HG03064 (cell line): ENCODE results near the gene F5.

ENCODE experiments used
- ATAC-seq: cut with Tn5 transposase; IDR thresholded peaks from one replicate; pipeline ENCODE4 v1.9.1; 2021; ENCODE audit warnings: low read depth; ENCODE audit not compliant: unreplicated experiment

Gene F5

GRCh38 chr1:169586395-169587255 lies at the start of gene F5:
F5 (minus strand) TSS chr1:169586481; CDS start chr1:169586386, 95 bp downstream.
- ATAC-seq, result peak; percentile 97

GRCh38 chr1:169634877-169635276 lies 48.6 kb upstream of the F5 start:
- no peak for ATAC-seq

- ATAC-seq, result no peak
These were observed 47.9 kb upstream of the F5 start for GRCh38 chr1:169634145-169634544.

GRCh38 chr1:169631249-169631648 lies 45.0 kb upstream of the F5 start:
- no peak for ATAC-seq

- no peak for ATAC-seq
These were observed 43.7 kb upstream of the F5 start, which contains the start of gene SELP for GRCh38 chr1:169630006-169630405. SELP (minus strand) TSS chr1:169630124; CDS start chr1:169630074, 50 bp downstream.

- no peak for ATAC-seq
These were observed 38.6 kb upstream of the F5 start for GRCh38 chr1:169624912-169625311.

- no peak for ATAC-seq
These were observed 37.8 kb upstream of the F5 start for GRCh38 chr1:169624122-169624521.

- ATAC-seq, result no peak
These were observed 37.0 kb upstream of the F5 start for GRCh38 chr1:169623132-169623926.

GRCh38 chr1:169620565-169620964 lies 34.3 kb upstream of the F5 start:
- no peak for ATAC-seq

- ATAC-seq, result no peak
These were observed 32.1 kb upstream of the F5 start for GRCh38 chr1:169618367-169618766.

GRCh38 chr1:169615803-169616202 lies 29.5 kb upstream of the F5 start:
- ATAC-seq, result no peak

GRCh38 chr1:169610858-169611257 lies 24.6 kb upstream of the F5 start:
- ATAC-seq, result no peak

GRCh38 chr1:169610108-169610507 lies 23.8 kb upstream of the F5 start:
- no peak for ATAC-seq

- ATAC-seq, result no peak
These were observed 21.9 kb upstream of the F5 start for GRCh38 chr1:169608226-169608625.

GRCh38 chr1:169604781-169605560 lies 18.7 kb upstream of the F5 start:
- no peak for ATAC-seq

GRCh38 chr1:169601096-169601881 lies 15.0 kb upstream of the F5 start:
- ATAC-seq, result no peak

GRCh38 chr1:169595764-169596711 lies 9.8 kb upstream of the F5 start:
- no peak for ATAC-seq

- ATAC-seq, result peak; percentile 71
These were observed 8.1 kb upstream of the F5 start for GRCh38 chr1:169594391-169594790.

- ATAC-seq, result no peak
These were observed 4.7 kb upstream of the F5 start for GRCh38 chr1:169590932-169591331.
